HUES64 (cell line): ENCODE measurements around the gene NKD1.

Experiments
- H3K27ac ChIP-seq: 2 replicates; pipeline ENCODE4 v1.7.0; 2013; ENCODE audit warnings: low read depth, low read length, inconsistent platforms
- H3K27me3 ChIP-seq: 2 replicates; pipeline ENCODE4 v1.6.1; 2013; ENCODE audit warnings: mild to moderate bottlenecking, low read length; ENCODE audit not compliant: insufficient read depth
- H3K36me3 ChIP-seq: 2 replicates; pipeline ENCODE4 v1.6.1; 2013; ENCODE audit warnings: mild to moderate bottlenecking, low read length; ENCODE audit not compliant: insufficient read depth
- H3K4me1 ChIP-seq: 2 replicates; pipeline ENCODE4 v1.6.1; 2013; ENCODE audit warnings: mild to moderate bottlenecking, low read length, moderate library complexity; ENCODE audit not compliant: insufficient read depth
- H3K4me3 ChIP-seq: 2 replicates; pipeline ENCODE4 v1.5.1; 2013; ENCODE audit warnings: mild to moderate bottlenecking, low read length, moderate library complexity
- H3K9ac ChIP-seq: 2 replicates; pipeline ENCODE4 v1.6.1; 2013; ENCODE audit warnings: mild to moderate bottlenecking, low read depth, low read length
- H3K9me3 ChIP-seq: 2 replicates; pipeline ENCODE4 v1.6.1; 2013; ENCODE audit warnings: low read depth, low read length; ENCODE audit not compliant: insufficient read depth
- WGBS: fragments of 150-250, 120-280 bp; methylation state at CpG from one replicate; pipeline ENCODE4 v1.1.7; 2013; ENCODE audit warnings: missing lambda C conversion rate; 5-methylcytosine and 5-hydroxymethylcytosine counted together

Gene NKD1

GRCh38 chr16:50685462-50686063, 137.4 kb downstream of the NKD1 start:
- Histone ChIP-seq H3K27ac (no peak overlapping the region), H3K9me3 (no peaks in the 10 kb centered on the region), H3K9ac (no peak overlapping the region), H3K27me3 (no peaks in the 10 kb centered on the region), H3K36me3 (no peaks in the 10 kb centered on the region), H3K4me1 (no peaks in the 10 kb centered on the region), H3K4me3 (no peak overlapping the region)
- WGBS, result 93% methylated on average over 8 of the region's 8 CpGs

- Histone ChIP-seq H3K4me1 (no peaks in the 10 kb centered on the region), H3K27ac (no peak overlapping the region), H3K9ac (no peak overlapping the region), H3K27me3 (peaks cover 11% of the 10 kb centered on the region), H3K9me3 (no peaks in the 10 kb centered on the region), H3K36me3 (no peaks in the 10 kb centered on the region), H3K4me3 (no peak overlapping the region)
- WGBS, result 73% methylated on average over 12 of the region's 12 CpGs
Measured at GRCh38 chr16:50688083-50688482, 139.9 kb downstream of the NKD1 start.

- H3K4me3 ChIP-seq, result no peak overlapping the region
- 98% methylated on average over 3 of the region's 3 CpGs for WGBS
- no peak overlapping the region for H3K27ac ChIP-seq
- H3K9me3 ChIP-seq, result no peaks in the 10 kb centered on the region
- no peak overlapping the region for H3K9ac ChIP-seq
- no peaks in the 10 kb centered on the region for H3K36me3 ChIP-seq
- peaks cover 18% of the 10 kb centered on the region for H3K27me3 ChIP-seq
- H3K4me1 ChIP-seq, result no peaks in the 10 kb centered on the region
Measured at GRCh38 chr16:50688867-50689266, 140.7 kb downstream of the NKD1 start.

- Histone ChIP-seq H3K4me3 (no peak overlapping the region), H3K36me3 (no peaks in the 10 kb centered on the region), H3K4me1 (no peaks in the 10 kb centered on the region), H3K27ac (no peak overlapping the region), H3K9me3 (no peaks in the 10 kb centered on the region), H3K27me3 (peaks cover 28% of the 10 kb centered on the region), H3K9ac (no peak overlapping the region)
- 93% methylated on average over 2 of the region's 2 CpGs for WGBS
Measured at GRCh38 chr16:50690177-50690576, 142.0 kb downstream of the NKD1 start.

- no peak overlapping the region for H3K9ac ChIP-seq
- H3K4me1 ChIP-seq, result no peaks in the 10 kb centered on the region
- H3K36me3 ChIP-seq, result no peaks in the 10 kb centered on the region
- H3K9me3 ChIP-seq, result no peaks in the 10 kb centered on the region
- no peak overlapping the region for H3K27ac ChIP-seq
- 91% methylated on average over 4 of the region's 4 CpGs for WGBS
- no peak overlapping the region for H3K4me3 ChIP-seq
- peaks cover 30% of the 10 kb centered on the region for H3K27me3 ChIP-seq
Measured at GRCh38 chr16:50692644-50692998, 144.4 kb downstream of the NKD1 start.

- no peak within 1 kb of the TSS for H3K27ac ChIP-seq
- 23% methylated on average over 56 of the region's 56 CpGs for WGBS
Measured at GRCh38 chr16:50692999-50693781, 145.0 kb downstream of the NKD1 start, which contains the start of gene NOD2. TSS of gene NOD2 (plus strand) at chr16:50693606. CDS start at chr16:50699496, 5,890 bp downstream.

GRCh38 chr16:50694206-50694605, 146.0 kb downstream of the NKD1 start:
- no peaks in the 10 kb centered on the region for H3K9me3 ChIP-seq
- no peak overlapping the region for H3K9ac ChIP-seq
- WGBS, result 95% methylated on average over 2 of the region's 2 CpGs
- no peak overlapping the region for H3K27ac ChIP-seq
- no peak overlapping the region for H3K4me3 ChIP-seq
- H3K36me3 ChIP-seq, result no peaks in the 10 kb centered on the region
- no peaks in the 10 kb centered on the region for H3K4me1 ChIP-seq
- H3K27me3 ChIP-seq, result peaks cover 30% of the 10 kb centered on the region

More at GRCh38 chr16:50692999-50693781, 145.0 kb downstream of the NKD1 start, which contains the start of gene NOD2:
- H3K27me3 ChIP-seq, result peaks cover 30% of the 10 kb centered on the region
- H3K9me3 ChIP-seq, result no peaks in the 10 kb centered on the region
- no peaks in the 10 kb centered on the region for H3K36me3 ChIP-seq
- peak within 1 kb of the TSS; percentile 50 for H3K4me3 ChIP-seq
- no peaks in the 10 kb centered on the region for H3K4me1 ChIP-seq
- peak within 1 kb of the TSS; percentile 52 for H3K9ac ChIP-seq

GRCh38 chr16:50695017-50696000, 147.1 kb downstream of the NKD1 start:
- H3K9me3 ChIP-seq, result no peaks in the 10 kb centered on the region
- H3K9ac ChIP-seq, result no peak overlapping the region
- no peak overlapping the region for H3K4me3 ChIP-seq
- 90% methylated on average over 9 of the region's 9 CpGs for WGBS
- no peaks in the 10 kb centered on the region for H3K4me1 ChIP-seq
- peaks cover 30% of the 10 kb centered on the region for H3K27me3 ChIP-seq
- no peaks in the 10 kb centered on the region for H3K36me3 ChIP-seq
- H3K27ac ChIP-seq, result no peak overlapping the region

- no peaks in the 10 kb centered on the region for H3K36me3 ChIP-seq
- no peaks in the 10 kb centered on the region for H3K9me3 ChIP-seq
- no peaks in the 10 kb centered on the region for H3K4me1 ChIP-seq
- no peak overlapping the region for H3K27ac ChIP-seq
- H3K4me3 ChIP-seq, result no peak overlapping the region
- H3K9ac ChIP-seq, result no peak overlapping the region
- H3K27me3 ChIP-seq, result peaks cover 30% of the 10 kb centered on the region
- WGBS, result 60% methylated on average over 5 of the region's 5 CpGs
Measured at GRCh38 chr16:50696126-50696525, 147.9 kb downstream of the NKD1 start.

- no peaks in the 10 kb centered on the region for H3K4me1 ChIP-seq
- H3K4me3 ChIP-seq, result no peak overlapping the region
- H3K9me3 ChIP-seq, result no peaks in the 10 kb centered on the region
- H3K9ac ChIP-seq, result no peak overlapping the region
- no peak overlapping the region for H3K27ac ChIP-seq
- no peaks in the 10 kb centered on the region for H3K36me3 ChIP-seq
- H3K27me3 ChIP-seq, result peaks cover 30% of the 10 kb centered on the region
- WGBS, result 93% methylated on average over 15 of the region's 15 CpGs
Measured at GRCh38 chr16:50696575-50697420, 148.6 kb downstream of the NKD1 start.
